Neural cell (in vitro differentiated cells): ENCODE data around the gene SSBP4. TPM values are rescaled to one million over a fixed set of nuclear protein-coding genes. Genes with fewer than 3 reads are reported as not detected.

Experiments used
- H2AFZ ChIP-seq: fragments of 200-600, 300-800 bp; sonication (generic), shearing (Covaris generic); 2 replicates; pipeline ENCODE4 v1.6.0; 2014; ENCODE audit warnings: low read depth, mild to moderate bottlenecking, antibody characterized with exemption, low read length, moderate library complexity
- H3F3A ChIP-seq: fragments of 200-600 bp; shearing (Covaris generic); 2 replicates; pipeline ENCODE4 v1.6.1; 2016; ENCODE audit warnings: mild to moderate bottlenecking, moderate library complexity, mixed read lengths, antibody characterized with exemption, low read length; ENCODE audit not compliant: insufficient read depth, poor library complexity, severe bottlenecking
- H3K27ac ChIP-seq: fragments of 200-600, 300-800 bp; sonication (generic), shearing (Covaris generic); 2 replicates; pipeline ENCODE4 v1.5.1; 2014; ENCODE audit warnings: mild to moderate bottlenecking, low read length, moderate library complexity
- H3K27me3 ChIP-seq: fragments of 300-800, 200-600 bp; sonication (generic), shearing (Covaris generic); 2 replicates; pipeline ENCODE4 v1.6.0; 2014; ENCODE audit warnings: mild to moderate bottlenecking, low read depth, low read length, moderate library complexity; ENCODE audit not compliant: insufficient read depth
- H3K36me3 ChIP-seq: fragments of 300-800, 200-600 bp; sonication (generic), shearing (Covaris generic); 2 replicates; pipeline ENCODE4 v1.5.1; 2014; ENCODE audit warnings: mild to moderate bottlenecking, antibody characterized with exemption, low read length, moderate library complexity; ENCODE audit not compliant: insufficient read depth
- H3K4me2 ChIP-seq: fragments of 300-800, 200-600 bp; sonication (generic), shearing (Covaris generic); 2 replicates; pipeline ENCODE4 v1.6.0; 2014; ENCODE audit warnings: mild to moderate bottlenecking, low read length
- H3K4me3 ChIP-seq: fragments of 300-800, 200-600 bp; sonication (generic), shearing (Covaris generic); 2 replicates; pipeline ENCODE4 v1.5.1; 2014; ENCODE audit warnings: mild to moderate bottlenecking, low read length, moderate library complexity
- H3K79me2 ChIP-seq: fragments of 200-600 bp; shearing (Covaris generic); replicated peaks from 2 replicates; pipeline ENCODE4 v1.6.0; 2014; ENCODE audit warnings: mild to moderate bottlenecking, low read length, moderate library complexity; ENCODE audit not compliant: insufficient read depth
- H3K9ac ChIP-seq: fragments of 300-800, 200-600 bp; sonication (generic), shearing (Covaris generic); 2 replicates; pipeline ENCODE4 v1.6.1; 2016; ENCODE audit warnings: mild to moderate bottlenecking, low read length, mixed read lengths
- H3K9me2 ChIP-seq: fragments of 200-600 bp; shearing (Covaris generic); 2 replicates; pipeline ENCODE4 v1.6.1; 2016; ENCODE audit warnings: mild to moderate bottlenecking, low read length, mixed read lengths; ENCODE audit not compliant: insufficient read depth
- H3K9me3 ChIP-seq: fragments of 200-600, 300-800 bp; sonication (generic), shearing (Covaris generic); 2 replicates; pipeline ENCODE4 v1.6.1; 2016; ENCODE audit warnings: mild to moderate bottlenecking, mixed run types, low read length, moderate library complexity, mixed read lengths
- H4K20me1 ChIP-seq: fragments of 200-600 bp; shearing (Covaris generic); 2 replicates; pipeline ENCODE4 v1.6.1; 2016; ENCODE audit warnings: mild to moderate bottlenecking, mixed run types; ENCODE audit not compliant: insufficient read depth
- EP300 ChIP-seq: fragments of 450-650 bp; conservative IDR thresholded peaks from 2 replicates; pipeline ENCODE4 v1.6.1; 2014; ENCODE audit warnings: antibody characterized with exemption, mild to moderate bottlenecking, moderate library complexity; ENCODE audit not compliant: poor library complexity, severe bottlenecking
- EZH2 ChIP-seq: fragments of 200-600, 300-800 bp; shearing (Covaris generic), sonication (generic); IDR thresholded peaks from 2 replicates; pipeline ENCODE4 v1.6.1; 2014; ENCODE audit warnings: antibody characterized with exemption, low read length, borderline replicate concordance, mild to moderate bottlenecking; ENCODE audit not compliant: insufficient read depth, poor library complexity, severe bottlenecking
- MXI1 ChIP-seq: fragments of 450-650 bp; conservative IDR thresholded peaks from 2 replicates; pipeline ENCODE4 v1.6.1; 2014; ENCODE audit warnings: antibody characterized with exemption, mild to moderate bottlenecking; ENCODE audit not compliant: poor library complexity, severe bottlenecking
- POLR2AphosphoS5 ChIP-seq: IDR thresholded peaks from 2 replicates; pipeline ENCODE4 v1.6.1; 2012
- RAD21 ChIP-seq: fragments of 450-650 bp; conservative IDR thresholded peaks from 2 replicates; pipeline ENCODE4 v1.6.1; 2014; ENCODE audit warnings: antibody characterized with exemption, mild to moderate bottlenecking, moderate library complexity
- SMC3 ChIP-seq: fragments of 450-650 bp; conservative IDR thresholded peaks from 2 replicates; pipeline ENCODE4 v1.6.1; 2014; ENCODE audit warnings: antibody characterized with exemption, mild to moderate bottlenecking, moderate library complexity; ENCODE audit not compliant: poor library complexity
- TAF1 ChIP-seq: IDR thresholded peaks from 2 replicates; pipeline ENCODE4 v1.6.1; 2012; ENCODE audit warnings: low read depth
- polyA plus RNA-seq: library from polyadenylated mRNA; depleted of rRNA; stranded (reverse); fragments of >200 nt; gene quantifications from 2 replicates; pipeline ENCODE4 v1.2.3, GENCODE V29; 2014
- TF ChIP-seq, protein P1 (sequence below): IDR thresholded peaks from 2 replicates; pipeline ENCODE4 v1.6.1; 2012; ENCODE audit warnings: borderline replicate concordance
- TF ChIP-seq, protein P2 (sequence below): fragments of 450-650 bp; IDR thresholded peaks from 2 replicates; pipeline ENCODE4 v1.5.1; 2014; ENCODE audit warnings: antibody characterized with exemption, mild to moderate bottlenecking, moderate library complexity; ENCODE audit not compliant: poor library complexity, severe bottlenecking

SSBP4 gene
- polyA plus RNA-seq, 1 donor from 2014 or later = 166 TPM

DNA sequence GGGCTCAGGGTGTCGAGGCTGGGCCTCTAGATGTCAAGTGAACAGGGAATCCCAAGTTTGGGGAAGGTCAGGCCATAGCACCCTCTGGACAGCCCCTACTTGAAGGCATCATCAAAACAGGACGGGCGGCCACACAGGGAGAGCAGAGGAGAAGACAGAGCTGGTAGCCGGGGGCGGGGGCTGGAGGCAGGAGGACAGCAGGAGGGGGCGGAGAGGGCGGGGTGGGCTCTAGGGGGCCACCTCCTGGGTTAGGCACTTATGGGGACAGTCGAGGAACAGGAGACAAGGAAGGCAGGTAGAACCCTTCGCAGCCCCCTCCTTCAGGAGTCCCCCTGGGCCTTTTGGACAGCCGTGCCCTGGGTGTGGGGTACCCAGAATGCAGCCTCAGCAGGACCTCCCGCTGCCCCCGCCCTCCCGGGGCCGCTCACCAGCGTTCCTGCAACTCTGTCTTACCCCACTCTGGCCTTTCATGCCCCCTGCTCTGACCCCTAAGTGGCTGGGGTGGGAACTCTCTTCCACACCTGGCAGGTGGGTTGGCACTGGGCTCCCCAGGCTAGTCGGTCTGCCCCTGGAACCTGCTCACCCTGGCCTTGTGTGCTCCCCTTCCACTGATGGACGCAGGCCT is 5.8 kb downstream of the SSBP4 start:
- no peak overlapping the region for H2AFZ ChIP-seq
- no peaks in the 10 kb centered on the region for H3K27me3 ChIP-seq
- no peaks in the 10 kb centered on the region for H3F3A ChIP-seq
- no peaks in the 10 kb centered on the region for H3K9me2 ChIP-seq
- TF ChIP-seq, protein P1, sequence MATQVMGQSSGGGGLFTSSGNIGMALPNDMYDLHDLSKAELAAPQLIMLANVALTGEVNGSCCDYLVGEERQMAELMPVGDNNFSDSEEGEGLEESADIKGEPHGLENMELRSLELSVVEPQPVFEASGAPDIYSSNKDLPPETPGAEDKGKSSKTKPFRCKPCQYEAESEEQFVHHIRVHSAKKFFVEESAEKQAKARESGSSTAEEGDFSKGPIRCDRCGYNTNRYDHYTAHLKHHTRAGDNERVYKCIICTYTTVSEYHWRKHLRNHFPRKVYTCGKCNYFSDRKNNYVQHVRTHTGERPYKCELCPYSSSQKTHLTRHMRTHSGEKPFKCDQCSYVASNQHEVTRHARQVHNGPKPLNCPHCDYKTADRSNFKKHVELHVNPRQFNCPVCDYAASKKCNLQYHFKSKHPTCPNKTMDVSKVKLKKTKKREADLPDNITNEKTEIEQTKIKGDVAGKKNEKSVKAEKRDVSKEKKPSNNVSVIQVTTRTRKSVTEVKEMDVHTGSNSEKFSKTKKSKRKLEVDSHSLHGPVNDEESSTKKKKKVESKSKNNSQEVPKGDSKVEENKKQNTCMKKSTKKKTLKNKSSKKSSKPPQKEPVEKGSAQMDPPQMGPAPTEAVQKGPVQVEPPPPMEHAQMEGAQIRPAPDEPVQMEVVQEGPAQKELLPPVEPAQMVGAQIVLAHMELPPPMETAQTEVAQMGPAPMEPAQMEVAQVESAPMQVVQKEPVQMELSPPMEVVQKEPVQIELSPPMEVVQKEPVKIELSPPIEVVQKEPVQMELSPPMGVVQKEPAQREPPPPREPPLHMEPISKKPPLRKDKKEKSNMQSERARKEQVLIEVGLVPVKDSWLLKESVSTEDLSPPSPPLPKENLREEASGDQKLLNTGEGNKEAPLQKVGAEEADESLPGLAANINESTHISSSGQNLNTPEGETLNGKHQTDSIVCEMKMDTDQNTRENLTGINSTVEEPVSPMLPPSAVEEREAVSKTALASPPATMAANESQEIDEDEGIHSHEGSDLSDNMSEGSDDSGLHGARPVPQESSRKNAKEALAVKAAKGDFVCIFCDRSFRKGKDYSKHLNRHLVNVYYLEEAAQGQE = no peak
- TF ChIP-seq SMC3 (no peak), EP300 (no peak), POLR2AphosphoS5 (no peak), EZH2 (no peak), TAF1 (no peak), MXI1 (no peak), RAD21 (no peak)
- TF ChIP-seq, protein P2, sequence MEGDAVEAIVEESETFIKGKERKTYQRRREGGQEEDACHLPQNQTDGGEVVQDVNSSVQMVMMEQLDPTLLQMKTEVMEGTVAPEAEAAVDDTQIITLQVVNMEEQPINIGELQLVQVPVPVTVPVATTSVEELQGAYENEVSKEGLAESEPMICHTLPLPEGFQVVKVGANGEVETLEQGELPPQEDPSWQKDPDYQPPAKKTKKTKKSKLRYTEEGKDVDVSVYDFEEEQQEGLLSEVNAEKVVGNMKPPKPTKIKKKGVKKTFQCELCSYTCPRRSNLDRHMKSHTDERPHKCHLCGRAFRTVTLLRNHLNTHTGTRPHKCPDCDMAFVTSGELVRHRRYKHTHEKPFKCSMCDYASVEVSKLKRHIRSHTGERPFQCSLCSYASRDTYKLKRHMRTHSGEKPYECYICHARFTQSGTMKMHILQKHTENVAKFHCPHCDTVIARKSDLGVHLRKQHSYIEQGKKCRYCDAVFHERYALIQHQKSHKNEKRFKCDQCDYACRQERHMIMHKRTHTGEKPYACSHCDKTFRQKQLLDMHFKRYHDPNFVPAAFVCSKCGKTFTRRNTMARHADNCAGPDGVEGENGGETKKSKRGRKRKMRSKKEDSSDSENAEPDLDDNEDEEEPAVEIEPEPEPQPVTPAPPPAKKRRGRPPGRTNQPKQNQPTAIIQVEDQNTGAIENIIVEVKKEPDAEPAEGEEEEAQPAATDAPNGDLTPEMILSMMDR = no peak
- H3K36me3 ChIP-seq = no peaks in the 10 kb centered on the region
- H3K79me2 ChIP-seq = peaks cover 28% of the 10 kb centered on the region
- no peak overlapping the region for H3K9ac ChIP-seq
- H4K20me1 ChIP-seq = no peaks in the 10 kb centered on the region
- H3K27ac ChIP-seq = no peak overlapping the region
- no peak overlapping the region for H3K4me2 ChIP-seq
- no peak overlapping the region for H3K4me3 ChIP-seq
- H3K9me3 ChIP-seq = no peaks in the 10 kb centered on the region

DNA sequence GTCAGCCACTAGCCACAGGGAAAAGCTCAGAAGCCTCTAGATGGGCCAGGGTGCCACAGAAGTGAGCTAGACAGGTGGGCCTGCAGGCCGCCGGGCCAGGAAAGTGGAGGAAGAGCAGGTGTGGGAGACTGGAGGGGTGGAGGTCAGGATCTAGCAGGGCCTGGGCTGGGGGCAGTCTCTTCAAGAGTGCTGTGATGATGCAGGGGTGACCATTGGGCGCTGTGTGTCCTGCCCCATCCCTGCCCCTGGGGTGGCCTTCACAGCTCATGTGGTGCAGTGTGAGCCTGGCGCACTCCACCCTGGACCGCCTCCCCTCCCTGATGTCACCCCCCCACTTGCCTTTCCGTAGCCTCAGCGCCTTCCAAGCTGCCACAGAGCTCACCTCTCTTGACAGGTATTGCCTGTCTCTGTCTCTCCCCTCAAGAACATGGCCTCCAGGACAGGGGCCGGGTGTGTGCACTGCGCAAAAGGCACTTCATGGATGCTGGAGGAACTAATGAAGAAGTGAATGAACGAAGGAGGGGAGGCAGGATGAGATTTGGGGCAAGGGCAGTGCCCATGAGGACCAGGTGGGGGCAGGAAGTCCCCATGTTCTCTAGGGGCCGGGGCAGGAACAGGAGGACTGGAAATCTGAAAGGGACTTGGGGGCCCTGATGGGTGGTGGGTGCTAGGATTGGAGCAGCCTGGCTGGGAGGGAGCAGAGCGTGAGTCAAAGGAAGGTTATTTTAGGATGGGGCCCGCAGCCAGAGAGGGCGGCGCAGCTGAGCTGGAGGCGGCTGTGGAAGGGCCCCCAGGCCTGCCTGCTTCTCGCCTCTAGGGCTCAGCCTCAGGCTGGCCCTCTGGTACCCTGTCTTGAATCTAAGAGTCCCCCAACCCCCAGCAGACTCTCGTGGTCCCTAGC is 6.6 kb downstream of the SSBP4 start:
- Histone ChIP-seq H3F3A (no peaks in the 10 kb centered on the region), H3K4me3 (no peak overlapping the region), H3K9ac (peak overlapping the region; percentile 12), H3K27me3 (no peaks in the 10 kb centered on the region), H3K4me2 (no peak overlapping the region), H3K36me3 (no peaks in the 10 kb centered on the region), H4K20me1 (no peaks in the 10 kb centered on the region), H3K27ac (no peak overlapping the region), H3K9me3 (no peaks in the 10 kb centered on the region), H2AFZ (no peak overlapping the region), H3K9me2 (no peaks in the 10 kb centered on the region), H3K79me2 (peaks cover 21% of the 10 kb centered on the region)
- TF ChIP-seq RAD21 = no peak
- no peak for TF ChIP-seq SMC3
- TF ChIP-seq TAF1 = no peak
- TF ChIP-seq, protein P2 = no peak
- no peak for TF ChIP-seq EP300
- TF ChIP-seq, protein P1 = no peak
- TF ChIP-seq POLR2AphosphoS5 = no peak
- TF ChIP-seq MXI1 = no peak
- TF ChIP-seq EZH2 = no peak
